GM21786 (cell line): ENCODE measurements around the gene NTRK3.
A peak's percentile ranks its signal among the peaks of the same experiment; 100 is the strongest.

Experiments used
- ATAC-seq: cut with Tn5 transposase; IDR thresholded peaks from one replicate; pipeline ENCODE4 v1.9.1; 2021; ENCODE audit not compliant: unreplicated experiment

The NTRK3 gene

GRCh38 chr15:88188300-88188699 lies 68.2 kb downstream of the NTRK3 start:
- no peak for ATAC-seq

GRCh38 chr15:88187195-88187594 lies 69.3 kb downstream of the NTRK3 start:
- ATAC-seq = no peak

DNA sequence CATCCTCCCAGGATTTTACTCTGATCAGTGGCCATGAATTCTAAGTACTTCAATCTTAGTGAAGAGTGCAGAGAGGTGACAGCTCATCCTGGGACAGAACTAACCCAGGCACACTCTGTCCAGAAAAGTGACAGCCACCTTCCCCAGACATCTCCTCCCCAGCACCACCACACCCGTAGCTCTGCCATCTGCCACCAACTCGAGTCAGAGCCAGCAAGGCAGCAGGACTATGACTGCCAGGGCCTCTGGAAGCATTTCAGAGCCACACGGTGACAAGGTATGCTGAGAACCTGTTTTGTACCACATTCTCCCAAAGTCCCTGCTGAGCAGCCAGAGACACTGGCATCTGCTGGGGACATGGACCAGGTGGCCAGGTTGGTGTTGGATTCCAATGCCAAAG lies 71.0 kb downstream of the NTRK3 start:
- no peak for ATAC-seq

DNA sequence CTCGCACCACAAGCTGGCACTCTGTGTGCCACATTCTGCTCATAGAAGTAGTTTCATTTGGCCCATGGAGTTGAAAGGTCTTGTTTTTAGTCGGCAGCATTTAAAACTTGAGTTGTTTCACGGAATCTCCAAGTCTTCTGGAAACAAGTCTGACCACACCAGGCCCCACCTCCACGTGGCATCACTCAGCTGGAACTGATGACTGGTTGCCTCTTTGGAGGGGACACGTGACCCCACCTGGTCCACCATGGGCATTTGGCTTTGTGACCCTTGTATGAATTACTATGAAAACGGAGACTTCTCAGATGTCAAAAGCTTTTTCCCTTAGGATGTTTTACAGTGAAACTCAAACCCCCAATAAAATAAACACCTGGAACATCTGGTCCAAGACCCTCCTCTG lies 74.9 kb downstream of the NTRK3 start:
- no peak for ATAC-seq

DNA sequence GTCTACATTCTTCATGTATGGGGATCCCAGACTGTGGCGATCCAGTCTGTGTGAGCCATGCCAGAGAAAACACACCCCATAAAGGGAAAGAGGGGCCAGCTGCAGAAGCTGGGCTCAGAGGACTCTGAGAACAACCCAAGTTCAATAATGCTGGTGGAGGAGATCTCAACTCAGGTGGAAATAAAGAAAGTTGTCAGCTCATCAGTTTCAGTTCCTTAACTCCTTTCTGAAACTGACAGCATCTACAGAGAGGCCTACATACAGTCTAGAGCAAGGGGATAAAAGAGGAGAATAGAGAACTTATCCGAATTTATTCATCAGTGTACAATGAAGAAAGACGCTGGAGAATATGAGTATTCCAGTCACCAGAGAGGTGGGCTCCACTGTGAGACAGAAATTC lies 77.0 kb downstream of the NTRK3 start:
- ATAC-seq = peak; percentile 88

DNA sequence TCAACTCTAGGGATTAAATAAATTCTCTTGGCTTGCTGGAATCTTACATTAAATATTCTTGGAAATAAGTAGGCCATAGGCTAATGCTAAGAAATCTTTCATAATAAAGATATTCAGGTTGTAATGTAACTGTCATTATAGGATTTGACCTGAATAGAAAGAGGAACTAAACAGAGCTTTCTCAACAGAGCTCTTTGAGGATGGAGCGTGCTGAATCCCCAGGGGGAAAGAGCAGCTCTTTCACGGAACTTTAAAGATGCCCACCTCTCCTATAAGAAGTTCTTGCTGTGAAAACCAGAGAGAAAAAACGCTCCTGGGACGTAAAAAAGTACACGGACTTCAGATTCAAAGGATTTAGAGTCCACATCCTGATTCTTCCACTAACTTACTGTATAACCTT lies 77.9 kb downstream of the NTRK3 start:
- no peak for ATAC-seq

DNA sequence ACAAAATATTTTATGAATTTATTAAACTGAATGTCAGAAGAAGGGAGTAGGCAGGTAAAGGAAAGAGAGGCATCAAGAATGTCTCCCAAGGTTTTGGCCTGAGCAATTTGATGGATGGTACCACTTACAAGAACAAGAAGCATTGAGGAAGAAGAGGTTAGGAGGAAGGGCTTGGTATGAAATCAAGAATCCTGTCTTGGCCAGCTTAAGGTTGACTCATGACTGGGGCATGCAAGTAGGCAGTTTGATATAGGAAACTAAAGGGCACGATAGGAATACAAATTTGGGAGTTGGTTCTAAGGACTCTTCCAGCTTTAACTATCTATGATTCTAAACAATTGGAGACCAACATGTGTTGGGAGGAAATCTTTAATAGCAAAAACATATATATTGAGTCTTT lies 79.1 kb downstream of the NTRK3 start:
- no peak for ATAC-seq

- ATAC-seq = no peak
These were observed 82.0 kb downstream of the NTRK3 start for GRCh38 chr15:88174571-88174970.

GRCh38 chr15:88166082-88166993 lies 90.2 kb downstream of the NTRK3 start:
- ATAC-seq = no peak

- ATAC-seq = no peak
These were observed 94.9 kb downstream of the NTRK3 start for GRCh38 chr15:88161636-88162035.

DNA sequence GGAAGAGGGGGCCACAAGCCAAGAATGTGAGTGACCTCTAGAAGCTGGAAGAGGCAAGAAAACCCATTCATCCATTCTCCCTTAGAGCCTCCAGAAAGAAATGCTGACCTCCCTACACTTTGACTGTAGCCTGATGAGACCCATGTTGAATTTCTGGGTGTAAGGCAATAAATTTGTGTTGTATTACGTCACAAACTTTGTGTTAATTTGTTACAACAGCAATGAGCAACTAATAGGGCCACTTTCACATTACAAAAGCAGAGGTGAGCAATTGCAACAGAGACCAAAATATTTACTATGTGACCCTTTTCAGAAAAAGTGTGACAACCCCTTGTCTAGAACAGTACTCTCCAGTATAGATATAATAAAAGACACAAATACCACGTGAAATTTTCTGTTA lies 101.2 kb downstream of the NTRK3 start:
- ATAC-seq = no peak

GRCh38 chr15:88152672-88153071 lies 103.9 kb downstream of the NTRK3 start:
- ATAC-seq = no peak

DNA sequence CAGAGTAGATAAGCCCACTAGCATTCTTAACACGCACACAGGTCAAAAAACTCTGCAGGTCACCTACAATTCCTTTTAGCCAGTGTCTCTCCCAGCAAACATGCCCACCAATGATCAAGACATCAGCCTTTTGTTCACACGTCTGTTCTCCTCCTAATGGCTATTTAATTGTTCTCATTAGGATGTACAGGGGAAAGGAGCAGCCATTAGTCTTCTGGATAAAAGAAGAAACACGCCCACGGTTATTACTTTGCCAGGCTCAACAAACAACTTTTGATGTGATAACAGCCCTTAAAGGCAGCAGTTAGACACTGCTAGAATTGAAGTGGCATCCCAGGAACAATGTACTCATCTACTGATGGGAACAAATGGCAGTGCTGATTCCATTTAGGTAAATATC lies 108.8 kb downstream of the NTRK3 start:
- ATAC-seq = no peak

GRCh38 chr15:88144921-88145653 lies 111.5 kb downstream of the NTRK3 start:
- ATAC-seq = no peak

GRCh38 chr15:88142121-88142520 lies 114.4 kb downstream of the NTRK3 start:
- no peak for ATAC-seq

DNA sequence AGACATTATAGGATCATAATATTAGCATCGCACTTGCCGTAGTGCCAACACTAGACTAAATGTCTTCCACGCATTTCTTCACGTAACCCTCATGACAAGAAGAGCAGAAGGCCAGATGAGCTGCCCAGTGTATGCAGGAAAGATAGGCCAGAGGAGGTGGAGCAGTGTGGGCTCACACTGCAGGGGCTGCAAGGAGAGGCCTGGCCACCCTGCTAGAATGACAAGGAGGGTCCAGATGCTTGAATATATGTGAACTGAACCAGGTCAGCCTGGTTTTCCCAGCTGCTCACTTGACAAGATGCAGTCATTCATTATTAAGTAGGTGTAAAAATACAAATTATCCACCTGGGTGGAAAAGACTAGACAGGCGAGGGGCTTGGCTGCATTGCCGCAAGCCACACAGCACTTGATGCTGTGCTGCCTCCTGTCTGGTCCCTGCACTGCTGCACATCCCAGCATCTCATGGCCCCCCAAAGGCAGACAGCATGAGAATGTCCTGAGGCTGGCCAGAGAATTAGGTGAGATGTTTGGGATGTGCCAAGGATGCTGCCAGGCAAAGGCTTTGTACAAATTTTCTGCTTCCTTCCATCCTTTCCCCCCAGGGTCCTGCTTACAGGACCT lies 115.2 kb downstream of the NTRK3 start:
- ATAC-seq = no peak

GRCh38 chr15:88140398-88140797 lies 116.1 kb downstream of the NTRK3 start:
- ATAC-seq = no peak

GRCh38 chr15:88139936-88140335 lies 116.6 kb downstream of the NTRK3 start:
- no peak for ATAC-seq

DNA sequence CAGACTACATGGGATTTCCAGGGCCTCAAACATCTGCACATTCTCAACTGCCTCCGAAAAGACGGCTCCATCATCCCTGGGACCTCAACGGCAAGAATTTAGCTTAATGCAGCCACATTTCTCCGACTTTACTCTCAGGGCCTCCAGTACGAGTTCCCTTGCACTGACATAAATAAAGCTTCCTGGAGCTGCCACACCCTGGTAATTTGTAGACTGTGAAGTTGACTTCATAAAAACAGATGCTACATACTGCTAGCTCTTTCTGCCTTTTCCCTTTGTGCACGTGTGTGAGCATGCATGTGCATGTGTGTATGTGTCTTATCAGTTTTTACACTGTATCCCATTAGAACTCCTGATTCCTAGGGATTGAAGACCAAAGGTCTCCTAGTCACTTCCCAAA lies 122.7 kb downstream of the NTRK3 start:
- no peak for ATAC-seq

GRCh38 chr15:88132499-88132898 lies 124.0 kb downstream of the NTRK3 start:
- ATAC-seq = no peak

DNA sequence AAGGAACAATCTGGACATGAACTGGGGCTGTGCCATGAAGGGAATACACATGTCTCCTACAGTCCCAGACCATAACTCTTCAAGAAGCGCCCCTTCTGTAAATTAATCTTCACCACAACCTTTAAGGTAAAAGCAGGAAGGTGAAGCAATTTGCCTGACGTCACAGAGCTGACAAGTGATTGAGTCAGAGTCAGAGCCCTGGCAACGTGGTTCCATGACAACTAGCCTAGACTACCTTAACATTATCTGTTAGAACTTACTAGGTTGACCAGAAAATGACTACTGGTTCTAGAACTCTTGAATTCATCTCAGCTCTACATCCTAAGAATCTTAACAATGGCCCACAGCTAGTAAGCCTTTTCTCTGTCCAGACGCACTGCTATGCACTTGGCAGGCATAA lies 124.6 kb downstream of the NTRK3 start:
- ATAC-seq = no peak

DNA sequence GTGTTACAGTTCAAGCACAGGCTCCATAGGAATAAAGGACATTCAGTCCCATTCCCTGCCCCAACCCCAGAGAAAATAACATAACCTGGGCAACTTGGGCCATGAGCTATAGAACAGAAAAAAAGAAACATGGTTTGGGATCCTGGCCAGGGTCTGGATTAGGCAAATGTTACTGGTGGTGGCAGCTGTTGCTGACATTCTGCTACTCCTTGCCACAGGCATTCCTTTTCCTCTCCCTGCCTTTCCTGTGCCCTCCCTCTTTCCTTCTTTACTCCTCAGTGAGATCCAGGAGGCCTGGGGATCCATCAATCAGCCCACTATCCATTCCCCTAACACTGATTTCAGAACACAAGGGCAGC lies 129.1 kb downstream of the NTRK3 start:
- ATAC-seq = no peak
